OCI-LY1 (cell line): ENCODE measurements around the gene UPF1.

Experiments used
- H2AFZ ChIP-seq: fragments of 200-600 bp; sonication (generic), shearing (Covaris generic); 2 replicates; pipeline ENCODE4 v1.6.0; 2014; ENCODE audit warnings: antibody characterized with exemption, mild to moderate bottlenecking, low read length
- H3F3A ChIP-seq: fragments of 200-600 bp; sonication (generic), shearing (Covaris generic); 2 replicates; pipeline ENCODE4 v1.6.0; 2014; ENCODE audit warnings: mild to moderate bottlenecking, antibody characterized with exemption, low read length, moderate library complexity; ENCODE audit not compliant: insufficient read depth
- H3K27ac ChIP-seq: fragments of 200-600 bp; sonication (generic); 2 replicates; pipeline ENCODE4 v1.5.1; 2014; ENCODE audit warnings: low read length, mixed run types, mild to moderate bottlenecking, low read depth; ENCODE audit not compliant: poor library complexity, severe bottlenecking
- H3K27me3 ChIP-seq: fragments of 200-600 bp; sonication (generic); 2 replicates; pipeline ENCODE4 v1.6.0; 2014; ENCODE audit warnings: antibody characterized with exemption, mild to moderate bottlenecking, low read length, moderate library complexity; ENCODE audit not compliant: insufficient read depth
- H3K36me3 ChIP-seq: fragments of 200-600 bp; sonication (generic); 2 replicates; pipeline ENCODE4 v1.6.1; 2014; ENCODE audit warnings: mild to moderate bottlenecking, antibody characterized with exemption, low read length, moderate library complexity, mixed read lengths; ENCODE audit not compliant: insufficient read depth
- H3K4me1 ChIP-seq: fragments of 200-600 bp; sonication (generic); 2 replicates; pipeline ENCODE4 v1.5.1; 2014; ENCODE audit warnings: mild to moderate bottlenecking, low read length, moderate library complexity; ENCODE audit not compliant: insufficient read depth, severe bottlenecking
- H3K4me2 ChIP-seq: fragments of 200-600 bp; sonication (generic), shearing (Covaris generic); 2 replicates; pipeline ENCODE4 v1.6.1; 2014; ENCODE audit warnings: low read length
- H3K4me3 ChIP-seq: fragments of 200-600 bp; sonication (generic); 2 replicates; pipeline ENCODE4 v1.5.1; 2014; ENCODE audit warnings: low read length, low read depth, mild to moderate bottlenecking, mixed read lengths; ENCODE audit not compliant: poor library complexity, severe bottlenecking
- H3K79me2 ChIP-seq: fragments of 200-600 bp; shearing (Covaris generic); 2 replicates; pipeline ENCODE4 v1.6.1; 2016; ENCODE audit warnings: mixed run types, low read length, mixed read lengths; ENCODE audit not compliant: insufficient read depth
- H3K9ac ChIP-seq: fragments of 200-600 bp; sonication (generic), shearing (Covaris generic); 2 replicates; pipeline ENCODE4 v1.6.1; 2014; ENCODE audit warnings: mild to moderate bottlenecking, low read length, mixed read lengths
- H3K9me2 ChIP-seq: fragments of 200-600 bp; sonication (generic), shearing (Covaris generic); 2 replicates; pipeline ENCODE4 v1.6.1; 2014; ENCODE audit warnings: low read depth, mild to moderate bottlenecking, low read length, mixed read lengths
- H3K9me3 ChIP-seq: fragments of 200-600 bp; shearing (Covaris generic); 2 replicates; pipeline ENCODE4 v1.6.1; 2014; ENCODE audit warnings: low read length, mixed read lengths
- H4K20me1 ChIP-seq: fragments of 200-600 bp; sonication (generic), shearing (Covaris generic); 2 replicates; pipeline ENCODE4 v1.6.0; 2016; ENCODE audit warnings: mild to moderate bottlenecking, low read length; ENCODE audit not compliant: insufficient read depth
- EZH2 ChIP-seq: fragments of 200-600 bp; sonication (generic), shearing (Covaris generic); IDR thresholded peaks from 2 replicates; pipeline ENCODE4 v1.8.0; 2017; ENCODE audit warnings: borderline replicate concordance, mixed run types, mild to moderate bottlenecking, antibody characterized with exemption, low read length, moderate library complexity, mixed read lengths
- TF ChIP-seq, protein P1 (sequence below): fragments of 200-600 bp; sonication (generic), shearing (Covaris generic); IDR thresholded peaks from 2 replicates; pipeline ENCODE4 v1.5.1; 2017; ENCODE audit warnings: mild to moderate bottlenecking, antibody characterized with exemption, low read length, moderate library complexity, mixed read lengths

The UPF1 gene

DNA sequence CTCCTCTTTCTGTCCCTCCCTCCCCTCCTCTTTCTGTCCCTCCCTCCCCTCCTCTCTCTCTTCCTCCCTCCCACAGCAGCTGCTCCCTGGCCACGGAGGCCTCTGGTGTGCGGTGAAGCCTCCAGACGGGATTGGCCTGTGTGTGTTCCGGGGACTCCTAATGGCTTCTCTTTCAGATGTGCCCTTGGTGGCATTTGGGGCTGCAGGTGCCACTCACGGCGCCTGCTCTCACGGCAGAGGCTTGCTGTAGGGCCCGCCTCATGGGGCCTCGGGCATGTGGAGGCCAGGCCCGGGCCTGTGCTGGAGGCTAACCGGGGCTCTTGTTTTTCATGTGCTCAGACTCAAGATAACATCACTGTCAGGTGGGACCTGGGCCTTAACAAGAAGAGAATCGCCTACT is 20.9 kb downstream of the UPF1 start:
- Histone ChIP-seq H4K20me1 (no peaks in the 10 kb centered on the region), H3F3A (no peaks in the 10 kb centered on the region), H3K9ac (no peak overlapping the region), H3K4me1 (peaks cover 18% of the 10 kb centered on the region), H3K4me3 (no peak overlapping the region), H3K36me3 (peaks cover 99% of the 10 kb centered on the region), H3K9me3 (no peaks in the 10 kb centered on the region), H3K9me2 (no peaks in the 10 kb centered on the region), H3K79me2 (0 out of 2 replicates have a peak, but pooled peaks cover 9% of the 10 kb centered on the region), H3K27me3 (no peaks in the 10 kb centered on the region), H3K27ac (no peak overlapping the region), H3K4me2 (no peak overlapping the region), H2AFZ (no peak overlapping the region)
- no peak for TF ChIP-seq EZH2
- TF ChIP-seq, protein P1, sequence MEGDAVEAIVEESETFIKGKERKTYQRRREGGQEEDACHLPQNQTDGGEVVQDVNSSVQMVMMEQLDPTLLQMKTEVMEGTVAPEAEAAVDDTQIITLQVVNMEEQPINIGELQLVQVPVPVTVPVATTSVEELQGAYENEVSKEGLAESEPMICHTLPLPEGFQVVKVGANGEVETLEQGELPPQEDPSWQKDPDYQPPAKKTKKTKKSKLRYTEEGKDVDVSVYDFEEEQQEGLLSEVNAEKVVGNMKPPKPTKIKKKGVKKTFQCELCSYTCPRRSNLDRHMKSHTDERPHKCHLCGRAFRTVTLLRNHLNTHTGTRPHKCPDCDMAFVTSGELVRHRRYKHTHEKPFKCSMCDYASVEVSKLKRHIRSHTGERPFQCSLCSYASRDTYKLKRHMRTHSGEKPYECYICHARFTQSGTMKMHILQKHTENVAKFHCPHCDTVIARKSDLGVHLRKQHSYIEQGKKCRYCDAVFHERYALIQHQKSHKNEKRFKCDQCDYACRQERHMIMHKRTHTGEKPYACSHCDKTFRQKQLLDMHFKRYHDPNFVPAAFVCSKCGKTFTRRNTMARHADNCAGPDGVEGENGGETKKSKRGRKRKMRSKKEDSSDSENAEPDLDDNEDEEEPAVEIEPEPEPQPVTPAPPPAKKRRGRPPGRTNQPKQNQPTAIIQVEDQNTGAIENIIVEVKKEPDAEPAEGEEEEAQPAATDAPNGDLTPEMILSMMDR, result no peak

DNA sequence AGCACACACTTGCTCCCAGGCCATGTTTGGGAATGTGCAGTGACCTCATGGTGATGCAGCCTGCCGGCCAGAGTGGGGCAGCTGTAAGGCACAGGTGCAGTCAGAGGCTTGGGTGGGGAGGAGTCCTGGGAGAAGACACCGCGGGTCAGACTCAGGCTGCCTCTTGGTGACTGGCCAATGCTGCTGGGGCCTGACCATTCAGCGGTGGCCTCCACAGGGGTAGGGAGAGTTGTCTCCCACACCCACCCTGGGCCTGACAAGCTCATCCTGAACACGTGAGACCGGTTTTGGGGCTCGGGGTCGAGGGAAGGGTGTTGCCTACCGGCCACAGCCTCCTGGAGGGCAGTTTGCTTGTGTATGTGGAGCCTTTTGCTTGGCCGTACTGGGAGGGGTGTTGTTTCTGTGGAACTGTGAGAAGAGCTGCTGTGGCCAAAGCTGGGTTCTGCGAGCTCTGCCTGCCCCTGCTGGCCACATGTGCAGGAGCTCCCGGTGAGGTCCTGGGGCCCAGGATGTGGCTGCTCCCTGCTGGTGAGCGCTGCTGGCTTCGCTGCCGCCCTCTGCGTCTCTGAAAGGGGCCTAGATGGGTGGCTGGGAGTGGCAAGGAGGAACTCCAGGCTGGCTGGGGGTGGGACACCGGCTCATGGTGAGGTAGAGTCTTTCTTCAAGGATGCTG is 22.1 kb downstream of the UPF1 start:
- H3K27ac ChIP-seq, result no peak overlapping the region
- no peaks in the 10 kb centered on the region for H3K9me3 ChIP-seq
- H3K4me1 ChIP-seq, result peaks cover 6% of the 10 kb centered on the region
- no peak overlapping the region for H3K4me3 ChIP-seq
- H3F3A ChIP-seq, result no peaks in the 10 kb centered on the region
- no peak overlapping the region for H3K4me2 ChIP-seq
- TF ChIP-seq EZH2, result no peak
- TF ChIP-seq, protein P1, result no peak
- no peak overlapping the region for H2AFZ ChIP-seq
- no peaks in the 10 kb centered on the region for H4K20me1 ChIP-seq
- peaks cover 99% of the 10 kb centered on the region for H3K36me3 ChIP-seq
- H3K9me2 ChIP-seq, result no peaks in the 10 kb centered on the region
- no peaks in the 10 kb centered on the region for H3K79me2 ChIP-seq
- H3K9ac ChIP-seq, result no peak overlapping the region
- no peaks in the 10 kb centered on the region for H3K27me3 ChIP-seq

DNA sequence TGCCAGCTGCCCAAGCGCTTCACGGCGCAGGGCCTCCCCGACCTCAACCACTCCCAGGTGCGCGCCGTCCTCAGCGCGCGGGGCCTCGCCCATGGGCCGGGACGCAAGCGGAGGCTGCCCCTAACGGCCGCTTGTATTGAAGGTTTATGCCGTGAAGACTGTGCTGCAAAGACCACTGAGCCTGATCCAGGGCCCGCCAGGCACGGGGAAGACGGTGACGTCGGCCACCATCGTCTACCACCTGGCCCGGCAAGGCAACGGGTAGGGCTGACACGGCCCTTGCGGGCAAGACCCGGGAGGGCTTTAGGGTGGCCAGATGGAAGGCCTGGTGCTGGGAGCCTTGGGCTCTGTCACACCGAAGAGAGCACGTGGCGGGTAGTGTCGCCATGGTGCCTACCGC is 23.2 kb downstream of the UPF1 start:
- no peaks in the 10 kb centered on the region for H4K20me1 ChIP-seq
- H3K9me2 ChIP-seq, result no peaks in the 10 kb centered on the region
- H3K9ac ChIP-seq, result no peak overlapping the region
- H3K27me3 ChIP-seq, result no peaks in the 10 kb centered on the region
- no peak overlapping the region for H2AFZ ChIP-seq
- no peaks in the 10 kb centered on the region for H3K4me1 ChIP-seq
- H3K79me2 ChIP-seq, result no peaks in the 10 kb centered on the region
- no peak overlapping the region for H3K27ac ChIP-seq
- H3K4me3 ChIP-seq, result no peak overlapping the region
- no peaks in the 10 kb centered on the region for H3K9me3 ChIP-seq
- H3F3A ChIP-seq, result no peaks in the 10 kb centered on the region
- TF ChIP-seq, protein P1, result no peak
- TF ChIP-seq EZH2, result no peak
- H3K36me3 ChIP-seq, result peaks cover 99% of the 10 kb centered on the region
- H3K4me2 ChIP-seq, result no peak overlapping the region
